GM21723 (cell line): ENCODE data around the gene WDR45.
"Not testable (repeated sequence)": the region's sequence is repeated elsewhere in the genome, so short reads cannot be mapped to it uniquely, and the experiment has no call there.

Experiments used
- ATAC-seq: cut with Tn5 transposase; IDR thresholded peaks from one replicate; pipeline ENCODE4 v1.9.1; 2021; ENCODE audit warnings: mild to moderate bottlenecking, moderate library complexity; ENCODE audit not compliant: unreplicated experiment

Gene WDR45

DNA sequence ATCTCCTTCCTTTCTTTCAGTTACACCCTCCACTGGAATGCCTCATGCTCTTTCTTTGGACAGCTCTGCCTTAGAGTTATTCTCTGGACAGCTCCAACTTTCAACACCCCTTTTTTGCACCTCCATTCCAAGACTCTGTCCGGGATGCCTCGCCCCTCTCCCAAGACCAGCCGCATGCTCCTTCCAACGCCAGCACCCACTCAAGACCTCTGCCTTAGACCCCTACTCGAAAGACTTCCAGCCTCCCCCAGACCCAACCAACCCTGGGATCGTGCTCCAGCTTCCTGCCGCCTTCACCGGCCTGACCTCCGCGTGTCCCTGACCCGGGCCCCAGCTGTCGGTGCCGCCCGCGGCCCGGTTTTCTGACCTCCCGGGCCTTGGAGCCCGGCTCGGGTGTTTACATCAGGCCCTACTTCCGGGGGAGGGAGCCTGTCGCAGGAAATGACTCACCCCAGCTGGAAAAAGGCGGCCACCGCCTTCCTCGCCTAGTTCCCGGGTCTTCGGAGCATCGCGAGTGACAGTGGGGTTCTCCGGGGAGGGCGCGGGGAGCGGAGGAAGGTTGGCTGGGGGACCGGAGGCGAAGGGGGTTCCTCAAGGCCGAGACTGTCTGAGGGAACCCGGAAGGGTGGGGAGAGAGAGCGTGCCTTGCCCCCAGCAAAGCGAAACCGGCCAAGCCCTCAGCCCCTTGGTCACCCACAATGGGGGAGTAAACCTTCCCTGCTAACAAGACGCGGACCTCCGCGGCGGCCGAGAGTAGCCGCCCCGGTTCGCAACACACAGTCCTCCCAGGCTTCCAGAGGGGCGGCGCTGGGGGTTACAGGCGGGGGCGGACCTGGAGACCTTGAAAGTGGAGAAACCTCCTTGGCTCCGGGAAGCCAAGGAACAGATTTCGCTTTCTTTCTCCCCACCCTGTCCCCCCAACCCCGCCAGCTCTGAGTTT is at the start of gene WDR45:
Gene WDR45 (minus strand): TSS at position 399 of the 940 bp plus-strand sequence. CDS start 1,792 bp downstream, outside the sequence.
- peak; percentile 83 for ATAC-seq

DNA sequence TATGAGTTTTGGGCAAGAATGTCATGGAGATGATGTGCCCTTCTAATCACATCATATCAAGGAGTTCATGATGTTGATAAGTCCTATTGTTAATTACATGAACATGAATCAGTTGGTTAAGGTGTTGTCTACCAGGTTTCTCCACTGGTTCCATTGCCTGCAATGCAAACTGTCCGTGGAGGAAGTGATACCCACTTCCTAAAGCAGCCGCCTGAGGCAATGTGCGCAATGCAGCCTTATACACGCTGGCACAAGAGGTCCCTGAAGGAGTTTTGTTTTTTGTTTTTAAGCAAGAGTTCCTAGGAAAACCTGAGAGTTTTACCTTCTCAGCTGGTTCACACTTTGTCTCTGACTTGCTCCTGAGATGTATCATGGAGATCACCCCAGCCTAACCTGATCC is 49.7 kb upstream of the WDR45 start:
- ATAC-seq = no peak

DNA sequence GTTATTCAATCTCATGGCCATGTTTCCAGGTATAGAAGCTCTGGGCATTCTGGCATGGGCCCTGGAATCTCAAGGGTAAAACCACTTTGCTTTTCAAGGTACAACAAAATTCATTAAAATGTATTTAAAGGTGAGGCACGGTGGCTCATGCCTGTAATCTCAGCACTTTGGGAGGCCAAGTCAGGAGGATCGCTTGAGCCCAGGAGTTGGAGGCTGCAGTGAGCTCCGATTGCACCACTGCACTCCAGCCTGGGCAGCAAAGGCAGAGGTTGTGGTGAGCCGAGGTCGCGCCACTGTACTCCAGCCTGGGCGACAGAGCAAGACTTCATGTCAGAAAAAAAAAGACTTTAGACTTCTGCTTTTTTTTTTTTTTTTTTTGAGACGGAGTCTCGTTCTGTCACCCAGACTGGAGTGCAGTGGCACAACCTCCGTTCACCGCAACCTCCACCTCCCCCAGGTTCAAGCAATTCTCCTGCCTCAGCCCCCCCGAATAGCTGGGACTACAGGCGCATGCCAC is 48.1 kb upstream of the WDR45 start:
- ATAC-seq = not testable (repeated sequence)

GRCh38 chrX:49122499-49122898 is 42.8 kb upstream of the WDR45 start:
- ATAC-seq = no peak

DNA sequence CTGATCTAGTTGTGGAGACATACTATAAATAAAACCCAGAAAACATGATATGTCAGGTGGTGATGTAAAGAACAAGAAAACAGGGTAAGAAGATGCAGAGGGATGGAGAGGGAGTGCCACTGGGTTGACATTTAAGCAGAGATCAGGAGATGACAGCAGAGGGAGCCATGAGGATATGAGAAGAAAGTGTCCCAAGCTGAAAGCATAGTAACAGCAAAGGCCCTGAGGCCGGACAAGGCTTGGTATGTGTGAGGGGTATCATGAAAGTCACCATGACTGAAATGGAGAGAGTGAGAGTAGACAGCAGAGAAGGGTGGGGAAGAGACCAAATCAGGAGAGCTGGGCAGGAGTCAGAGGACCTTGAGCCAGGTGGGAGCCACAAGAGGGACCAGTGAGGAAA is 40.4 kb upstream of the WDR45 start:
- ATAC-seq = no peak

DNA sequence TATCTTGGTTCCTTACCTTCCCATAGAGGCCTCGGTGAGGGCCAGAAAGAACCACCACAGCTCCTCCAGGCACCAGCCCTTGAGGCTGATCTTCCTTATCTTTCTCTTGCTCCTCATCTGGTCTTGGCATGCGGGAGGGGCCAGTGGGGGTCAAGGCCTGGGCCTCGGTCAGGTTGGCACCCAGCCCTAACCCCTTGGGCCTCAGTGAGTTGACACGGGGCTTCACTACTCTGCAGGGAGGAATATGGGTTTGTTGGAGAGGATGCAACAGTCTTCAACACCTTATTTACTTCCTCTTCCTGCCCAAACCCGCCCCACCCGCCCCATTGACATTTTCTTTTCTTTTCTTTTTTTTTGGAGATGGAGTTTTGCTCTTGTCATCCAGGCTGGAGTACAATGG is 37.9 kb upstream of the WDR45 start:
- no peak for ATAC-seq

- no peak for ATAC-seq
Observed at GRCh38 chrX:49116716-49117115, 37.0 kb upstream of the WDR45 start.

GRCh38 chrX:49116076-49116475 is 36.4 kb upstream of the WDR45 start:
- no peak for ATAC-seq

DNA sequence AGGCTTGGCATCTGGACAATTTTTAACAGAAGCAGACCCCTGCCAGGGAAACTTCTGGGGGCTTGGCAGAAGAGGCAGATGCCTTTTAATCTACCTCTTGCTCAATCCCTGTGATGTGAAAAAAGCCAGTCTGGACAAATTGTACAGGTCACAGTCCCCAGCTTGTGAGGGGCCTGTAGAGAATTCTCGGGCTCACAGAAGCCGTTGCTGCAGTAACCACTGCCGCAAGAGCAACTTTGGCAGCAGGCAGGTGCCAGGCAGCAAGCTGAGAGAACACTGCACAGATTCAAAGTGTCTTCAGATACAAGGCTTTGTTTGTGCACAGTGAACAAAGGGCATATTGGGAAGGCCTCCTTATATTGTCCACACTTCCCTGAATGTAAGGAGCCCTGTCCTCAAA is 32.1 kb upstream of the WDR45 start:
- no peak for ATAC-seq

DNA sequence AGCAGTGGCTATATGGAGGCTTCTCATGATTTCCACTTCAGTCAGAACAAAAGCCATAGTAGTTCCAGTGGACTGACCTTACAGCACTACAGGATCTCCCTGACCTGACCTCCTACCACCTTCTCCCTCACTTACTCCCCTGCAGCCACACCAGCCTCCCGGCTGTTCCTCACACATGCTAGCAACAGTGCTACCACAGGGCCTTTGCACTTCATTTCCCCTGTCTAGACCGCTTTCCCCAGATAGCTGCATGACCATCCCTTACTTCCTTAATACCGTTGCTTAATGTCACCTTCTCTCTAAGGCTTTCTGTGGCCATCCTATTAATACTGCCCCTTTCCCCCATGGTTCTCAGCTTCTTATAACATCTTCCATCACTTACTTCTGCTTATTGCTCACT is 30.7 kb upstream of the WDR45 start:
- no peak for ATAC-seq

GRCh38 chrX:49108641-49109040 is 29.0 kb upstream of the WDR45 start:
- no peak for ATAC-seq

DNA sequence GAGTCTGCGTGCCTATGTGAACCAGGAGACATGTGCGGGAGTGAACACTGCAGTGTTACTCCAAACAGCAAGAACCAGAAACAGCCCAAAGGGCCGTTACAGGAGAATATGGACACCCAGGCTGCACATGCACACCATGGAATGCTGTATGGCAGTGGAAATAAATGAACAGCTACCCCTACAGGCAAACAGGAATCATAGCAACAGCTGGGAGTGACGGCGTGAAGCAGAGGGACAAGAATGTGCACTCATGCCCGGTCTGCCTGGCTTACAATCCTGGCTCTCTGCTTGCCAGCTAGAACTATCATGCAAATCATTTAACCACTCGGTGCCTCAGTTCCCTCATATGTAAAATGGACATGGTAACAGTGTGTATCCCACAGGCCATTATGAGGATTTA is 27.2 kb upstream of the WDR45 start:
- no peak for ATAC-seq

DNA sequence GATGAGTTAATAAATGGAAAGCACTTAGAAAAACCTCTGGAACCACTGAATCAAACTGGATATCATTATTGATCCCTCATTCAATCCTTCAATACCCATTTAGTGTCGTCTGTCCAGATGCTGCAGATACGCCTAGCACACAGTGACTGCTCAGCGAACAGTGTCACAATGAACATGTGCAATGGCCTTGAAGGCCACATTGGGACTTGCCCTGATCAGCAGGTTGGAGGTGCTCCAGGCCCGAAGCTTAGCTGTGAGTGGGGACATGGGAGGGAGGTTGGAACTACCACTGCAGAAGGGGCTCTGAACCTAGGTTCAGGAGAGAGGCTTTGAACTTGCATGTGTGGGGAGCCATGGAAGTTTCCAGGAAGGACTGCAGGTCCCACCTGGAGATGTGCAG is 26.6 kb upstream of the WDR45 start:
- no peak for ATAC-seq

DNA sequence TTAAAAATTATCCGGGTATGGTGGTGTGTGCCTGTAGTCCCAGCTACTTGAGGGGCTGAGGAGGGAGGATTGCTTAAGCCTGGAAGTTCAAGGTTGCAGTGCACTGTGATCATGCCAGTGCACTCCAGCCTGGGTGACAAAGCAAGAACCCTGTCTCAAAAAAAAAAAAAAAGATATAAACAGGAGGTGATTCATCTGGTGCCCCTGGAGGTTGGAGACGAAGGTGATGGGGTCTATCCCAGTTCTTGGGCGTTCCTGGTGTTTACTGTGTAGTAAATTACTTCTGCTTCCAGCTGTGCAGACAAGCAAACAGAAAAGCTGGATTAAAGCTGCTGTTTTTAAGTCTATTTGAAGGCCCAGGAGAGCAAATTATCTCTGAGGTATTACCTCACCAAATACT is 23.9 kb upstream of the WDR45 start:
- ATAC-seq = no peak

DNA sequence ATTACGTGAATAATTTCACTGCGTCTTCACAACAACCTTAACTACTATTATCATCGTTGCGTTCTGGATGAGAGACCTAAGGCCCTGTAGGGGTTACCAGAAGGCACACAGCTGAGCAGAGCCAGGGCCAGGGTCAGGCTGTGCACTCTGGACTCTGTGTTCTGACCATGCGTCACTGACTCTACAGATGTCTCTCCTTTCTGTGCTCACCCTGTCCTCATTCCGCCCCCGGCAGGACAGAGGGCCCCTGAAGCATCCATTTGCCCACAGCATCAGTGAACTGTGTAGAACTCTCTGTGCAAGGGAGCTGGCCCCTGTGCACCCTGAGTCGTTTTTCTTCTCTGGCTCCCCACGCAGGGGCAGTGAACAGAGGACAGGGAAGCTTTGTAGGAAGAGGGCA is 22.5 kb upstream of the WDR45 start:
- ATAC-seq = no peak

GRCh38 chrX:49101629-49101984 is 21.9 kb upstream of the WDR45 start:
- no peak for ATAC-seq

- ATAC-seq = peak; percentile 94
Observed at GRCh38 chrX:49100704-49101628, 21.3 kb upstream of the WDR45 start.

DNA sequence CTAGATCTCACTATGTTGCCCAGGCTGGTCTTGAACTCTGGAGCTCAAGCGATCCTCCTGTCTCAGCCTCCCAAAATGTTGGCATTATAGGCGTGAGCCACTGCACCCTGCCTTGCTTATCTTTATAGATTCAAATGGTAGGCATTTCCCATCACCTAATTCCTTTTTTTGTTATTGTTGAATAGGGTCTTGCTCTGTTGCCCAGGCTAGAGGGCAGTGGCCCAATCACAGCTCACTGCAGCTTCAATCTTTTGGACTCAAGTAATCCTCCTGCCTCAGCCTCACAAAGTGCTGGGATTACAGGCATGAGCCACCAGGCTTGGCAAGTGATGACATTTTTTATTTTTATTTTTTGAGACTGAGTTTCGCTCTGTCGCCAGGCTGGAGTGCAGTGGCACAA is 16.7 kb upstream of the WDR45 start:
- no peak for ATAC-seq

DNA sequence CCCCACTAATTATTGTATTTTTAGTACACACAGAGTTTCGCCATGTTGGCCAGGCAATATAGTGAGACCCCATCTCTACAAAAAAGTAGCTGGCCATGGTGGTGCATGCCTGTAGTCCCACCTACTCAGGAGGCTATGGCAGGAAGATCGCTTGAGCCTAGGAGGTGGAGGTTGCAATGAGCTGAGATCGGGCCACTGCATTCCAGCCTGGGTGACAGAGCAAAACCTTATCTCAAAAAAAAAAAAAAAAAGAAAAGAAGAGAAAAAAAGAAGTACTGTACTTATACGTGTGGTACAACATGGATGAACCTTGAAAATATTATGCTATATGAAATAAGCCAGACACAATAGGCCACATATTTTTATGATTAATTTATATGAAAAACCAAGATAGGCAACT is 9.9 kb upstream of the WDR45 start:
- no peak for ATAC-seq

- no peak for ATAC-seq
Observed at GRCh38 chrX:49082271-49082871, 2.7 kb upstream of the WDR45 start.

- no peak for ATAC-seq
Observed at GRCh38 chrX:49077941-49078340, 1.7 kb downstream of the WDR45 start.
